PC-9 (cell line): ENCODE results near the gene RNU4-1. TPM values are rescaled to one million over a fixed set of nuclear protein-coding genes. Genes with fewer than 3 reads are reported as not detected.

Experiments
- BruUV-seq: library from RNA; stranded (reverse); fragments of 400-500 nt; replicated peaks from 2 replicates; lab custom pipeline; 2021; lab: Mats Ljungman, UMichigan
- CTCF ChIA-PET: fragments of 300-600 bp; sonication (Branson Sonifier 250); formaldehyde crosslinking; loops from one replicate; lab custom pipeline; 2022; ENCODE audit warnings: antibody characterized with exemption; lab: Charles Lee
- POLR2A ChIA-PET: fragments of 300-600 bp; sonication (Branson Sonifier 250); formaldehyde crosslinking; loops from one replicate; lab custom pipeline; 2022; ENCODE audit warnings: antibody characterized with exemption; ENCODE audit not compliant: unreplicated experiment; lab: Charles Lee
- DNase-seq, 2 experiments: peaks; one replicate each; pipeline versions ENCODE4 v3.0.0 to v3.0.0-alpha.2; 2015 to 2022; ENCODE audit warnings: mixed read lengths in 1 of 2
- H2AFZ ChIP-seq: fragments of 200-600 bp; sonication (generic); 2 replicates; pipeline ENCODE4 v1.8.1; 2017; ENCODE audit warnings: antibody characterized with exemption
- H3F3A ChIP-seq: fragments of 200-600 bp; sonication (generic); 2 replicates; pipeline ENCODE4 v1.8.1; 2017; ENCODE audit warnings: antibody characterized with exemption, mild to moderate bottlenecking, low read depth; ENCODE audit not compliant: insufficient read depth
- H3K27ac ChIP-seq: fragments of 200-600 bp; sonication (generic); 2 replicates; pipeline ENCODE4 v1.6.1; 2016; ENCODE audit warnings: mixed run types
- H3K27me3 ChIP-seq: fragments of 200-600 bp; sonication (generic); 2 replicates; pipeline ENCODE4 v1.6.1; 2016; ENCODE audit warnings: low read depth, mixed run types; ENCODE audit not compliant: insufficient read depth
- H3K36me3 ChIP-seq: fragments of 200-600 bp; sonication (generic); 2 replicates; pipeline ENCODE4 v1.6.1; 2016; ENCODE audit warnings: low read depth, mixed run types
- H3K4me1 ChIP-seq: fragments of 200-600 bp; sonication (generic); replicated peaks from 2 replicates; pipeline ENCODE4 v1.6.1; 2016; ENCODE audit warnings: mixed run types; ENCODE audit not compliant: insufficient read depth
- H3K4me2 ChIP-seq: fragments of 200-600 bp; sonication (generic); 2 replicates; pipeline ENCODE4 v1.6.1; 2017; ENCODE audit warnings: mixed run types
- H3K4me3 ChIP-seq: fragments of 200-600 bp; sonication (generic); 2 replicates; pipeline ENCODE4 v1.6.1; 2016; ENCODE audit warnings: mixed run types
- H3K79me2 ChIP-seq: fragments of 200-600 bp; sonication (generic); 2 replicates; pipeline ENCODE4 v1.6.1; 2017; ENCODE audit warnings: low read depth, mixed run types
- H3K9me2 ChIP-seq: fragments of 200-600 bp; sonication (generic); 2 replicates; pipeline ENCODE4 v1.8.1; 2017; ENCODE audit warnings: mild to moderate bottlenecking; ENCODE audit not compliant: insufficient read depth
- H3K9me3 ChIP-seq: fragments of 200-600 bp; sonication (generic); 2 replicates; pipeline ENCODE4 v1.8.1; 2016; ENCODE audit warnings: low read depth; ENCODE audit not compliant: insufficient read depth
- H4K20me1 ChIP-seq: fragments of 200-600 bp; sonication (generic); 2 replicates; pipeline ENCODE4 v1.8.1; 2017; ENCODE audit not compliant: insufficient read depth
- EZH2 ChIP-seq: fragments of 200-600 bp; sonication (generic); IDR thresholded peaks from 2 replicates; pipeline ENCODE4 v1.8.0; 2017; ENCODE audit warnings: antibody characterized with exemption, low read depth
- intact Hi-C: fragments of 100-400 bp; cut with micrococcal nuclease; formaldehyde crosslinking; loops from one replicate; pipeline ENCODE4 v1.10.0; 2022; ENCODE audit not compliant: unreplicated experiment
- total RNA-seq: library from RNA; stranded (reverse); gene quantifications from 2 replicates; pipeline ENCODE4 v1.2.3, GENCODE V29; 2021
- TF ChIP-seq, protein P1 (sequence below): fragments of 200-600 bp; sonication (generic); conservative IDR thresholded peaks from 2 replicates; pipeline ENCODE4 v1.6.1; 2017; ENCODE audit warnings: mixed run types, antibody characterized with exemption, mild to moderate bottlenecking, moderate library complexity

The RNU4-1 gene
- total RNA-seq, 1 experiment from 2014 or later: 1,857 TPM

DNA sequence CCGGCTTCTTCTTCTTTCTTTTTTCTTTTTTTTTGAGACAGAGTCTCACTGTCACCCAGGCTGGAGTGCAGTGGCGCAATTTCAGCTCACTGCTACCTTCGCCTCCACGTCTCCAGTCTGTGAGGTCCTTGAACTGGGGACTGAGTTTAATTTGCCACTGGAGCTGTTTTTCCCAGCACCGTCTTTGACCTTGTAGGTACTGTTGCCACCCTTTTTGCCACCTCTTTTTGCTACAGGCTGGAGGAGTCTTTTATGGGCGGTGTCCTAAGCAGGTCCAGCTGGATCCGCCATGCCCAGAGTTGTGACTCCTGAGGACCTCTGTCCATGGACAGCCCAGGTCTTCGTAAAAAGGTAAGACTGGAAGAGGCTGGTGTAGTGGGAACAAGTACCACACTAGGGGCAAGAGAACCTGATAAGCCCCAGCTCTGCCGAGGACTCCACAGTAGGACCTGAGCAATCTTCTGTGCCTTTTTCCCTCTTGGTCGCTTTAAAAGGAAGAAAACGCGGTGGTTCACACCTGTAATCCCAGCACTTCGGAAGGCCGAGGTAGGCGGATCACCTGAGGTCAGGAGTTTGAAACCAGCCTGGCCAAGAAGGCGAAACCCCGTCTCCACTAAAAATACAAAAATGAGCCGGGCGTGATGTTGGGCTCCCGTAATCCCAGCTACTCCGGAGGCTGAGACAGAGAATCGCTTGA is 2.3 kb downstream of the RNU4-1 start:
- Histone ChIP-seq H2AFZ (peak overlapping the region; percentile 81), H3K27me3 (no peaks in the 10 kb centered on the region), H3K4me3 (peak overlapping the region; percentile 60), H3K9me3 (no peaks in the 10 kb centered on the region), H3K79me2 (no peaks in the 10 kb centered on the region), H3K36me3 (no peaks in the 10 kb centered on the region), H3K4me1 (peaks cover 32% of the 10 kb centered on the region), H4K20me1 (no peaks in the 10 kb centered on the region), H3K4me2 (peak overlapping the region; percentile 95), H3F3A (peaks cover 49% of the 10 kb centered on the region), H3K9me2 (no peaks in the 10 kb centered on the region), H3K27ac (peak overlapping the region; percentile 99)
- CTCF ChIA-PET: interaction anchor here (0.6 to 1.8 kb wide), 7 partner anchors 12 to 316 kb away, joined by 3 to 20 read pairs (median 5); partner anchors contain the start of genes PXN, RPLP0 and SIRT4
- peak; percentile 59 to 68 for DNase-seq
- intact Hi-C loops: loop anchor here (1.0 to 5.0 kb wide), 4 partner anchors 26 to 173 kb away; partner anchors contain the start of genes PXN, RAB35 and RPLP0
- POLR2A ChIA-PET: interaction anchor here (0.5 to 2.5 kb wide), 32 partner anchors 11 to 1198 kb away, joined by 3 to 222 read pairs (median 6); partner anchors contain the start of genes POP5, PXN, RAB35 and RPLP0
- BruUV-seq: no TSS peak
- TF ChIP-seq EZH2: no peak

DNA sequence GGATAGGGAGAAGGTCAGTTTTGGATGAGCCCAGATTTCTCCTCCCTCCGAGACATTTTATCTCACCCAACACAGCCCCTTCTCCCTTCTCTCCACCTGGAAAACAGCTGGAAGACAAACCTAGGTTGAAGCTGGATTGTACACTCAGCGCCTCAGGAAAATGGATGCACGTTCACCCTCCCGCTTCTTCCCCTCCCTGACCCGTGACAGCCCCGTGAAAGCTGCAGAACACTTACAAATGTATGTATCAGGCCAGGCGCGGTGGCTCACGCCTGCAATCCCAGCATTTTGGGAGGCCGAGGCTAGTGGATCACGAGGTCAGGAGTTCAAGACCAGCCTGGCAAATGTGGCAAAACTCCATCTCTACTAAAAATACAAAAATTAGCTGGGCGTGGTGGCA is 5.5 kb downstream of the RNU4-1 start:
- TF ChIP-seq EZH2: no peak
- TF ChIP-seq, protein P1, sequence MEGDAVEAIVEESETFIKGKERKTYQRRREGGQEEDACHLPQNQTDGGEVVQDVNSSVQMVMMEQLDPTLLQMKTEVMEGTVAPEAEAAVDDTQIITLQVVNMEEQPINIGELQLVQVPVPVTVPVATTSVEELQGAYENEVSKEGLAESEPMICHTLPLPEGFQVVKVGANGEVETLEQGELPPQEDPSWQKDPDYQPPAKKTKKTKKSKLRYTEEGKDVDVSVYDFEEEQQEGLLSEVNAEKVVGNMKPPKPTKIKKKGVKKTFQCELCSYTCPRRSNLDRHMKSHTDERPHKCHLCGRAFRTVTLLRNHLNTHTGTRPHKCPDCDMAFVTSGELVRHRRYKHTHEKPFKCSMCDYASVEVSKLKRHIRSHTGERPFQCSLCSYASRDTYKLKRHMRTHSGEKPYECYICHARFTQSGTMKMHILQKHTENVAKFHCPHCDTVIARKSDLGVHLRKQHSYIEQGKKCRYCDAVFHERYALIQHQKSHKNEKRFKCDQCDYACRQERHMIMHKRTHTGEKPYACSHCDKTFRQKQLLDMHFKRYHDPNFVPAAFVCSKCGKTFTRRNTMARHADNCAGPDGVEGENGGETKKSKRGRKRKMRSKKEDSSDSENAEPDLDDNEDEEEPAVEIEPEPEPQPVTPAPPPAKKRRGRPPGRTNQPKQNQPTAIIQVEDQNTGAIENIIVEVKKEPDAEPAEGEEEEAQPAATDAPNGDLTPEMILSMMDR: no peak
- Histone ChIP-seq H3K4me1 (peaks cover 26% of the 10 kb centered on the region), H3K4me3 (no peak overlapping the region), H3K36me3 (no peaks in the 10 kb centered on the region), H3K9me2 (no peaks in the 10 kb centered on the region), H3K9me3 (no peaks in the 10 kb centered on the region), H3K27ac (no peak overlapping the region), H3K79me2 (no peaks in the 10 kb centered on the region), H2AFZ (no peak overlapping the region), H3F3A (peaks cover 43% of the 10 kb centered on the region), H4K20me1 (no peaks in the 10 kb centered on the region), H3K27me3 (no peaks in the 10 kb centered on the region), H3K4me2 (no peak overlapping the region)
- no peak for DNase-seq
- ChIA-PET CTCF (no interaction called here), POLR2A (interaction anchor here (0.5 kb wide), 1 partner anchor 15 kb away, joined by 3 read pairs; no protein-coding TSS in a partner anchor)
- intact Hi-C loops: no loop called here
- no TSS peak for BruUV-seq

DNA sequence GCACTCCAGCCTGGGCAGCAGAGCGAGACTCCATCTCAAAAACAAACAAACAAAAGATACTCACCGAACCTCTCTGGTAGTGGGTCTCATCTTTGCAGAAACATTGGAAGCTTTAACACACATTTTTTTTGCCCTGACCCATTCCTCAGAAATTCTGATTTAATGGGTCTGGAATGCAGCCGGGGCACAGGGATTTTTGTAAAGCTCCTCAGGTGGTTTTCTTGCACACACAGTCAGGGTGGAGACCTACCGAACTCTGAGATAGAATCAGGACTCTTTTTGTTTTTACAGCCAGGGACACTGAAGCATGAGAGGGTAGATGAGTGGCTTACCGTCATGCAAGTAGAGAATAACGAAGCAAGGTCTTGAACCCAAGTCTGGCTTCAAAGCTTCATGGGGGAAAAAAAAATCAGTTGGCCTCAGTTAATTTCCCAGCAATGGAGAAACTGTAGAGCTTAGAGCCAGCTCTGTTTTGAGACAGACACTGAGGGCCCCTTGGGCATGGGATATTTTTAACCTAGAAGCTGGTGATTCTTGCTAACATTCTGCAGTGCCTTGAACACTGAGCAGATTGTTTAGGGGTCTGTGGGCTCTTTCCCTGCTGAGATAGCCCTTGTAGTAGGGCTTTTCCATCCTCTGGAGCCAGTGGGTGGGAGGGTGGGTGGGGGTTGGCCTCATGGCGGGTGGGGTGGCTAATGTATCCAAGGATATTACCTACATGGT is 6.1 kb downstream of the RNU4-1 start:
- H3K4me1 ChIP-seq: peaks cover 26% of the 10 kb centered on the region
- H3F3A ChIP-seq: peaks cover 37% of the 10 kb centered on the region; the same call in 1 of the 2 replicates
- no peaks in the 10 kb centered on the region for H3K9me2 ChIP-seq
- H3K27me3 ChIP-seq: no peaks in the 10 kb centered on the region
- peak; percentile 45 to 70 for DNase-seq
- intact Hi-C loops: no loop called here
- no peaks in the 10 kb centered on the region for H4K20me1 ChIP-seq
- ChIA-PET POLR2A (interaction anchor here (0.5 to 0.7 kb wide), 3 partner anchors 14 to 86 kb away, joined by 3 to 7 read pairs (median 5); partner anchors contain the start of gene RPLP0), CTCF (interaction anchor here (1.0 kb wide), 1 partner anchor 58 kb away, joined by 7 read pairs; no protein-coding TSS in a partner anchor)
- H3K27ac ChIP-seq: peak overlapping the region; percentile 34; the same call in 1 of the 2 replicates
- BruUV-seq: no TSS peak
- H3K79me2 ChIP-seq: no peaks in the 10 kb centered on the region
- peak overlapping the region; percentile 66 for H3K4me2 ChIP-seq
- H2AFZ ChIP-seq: 0 out of 2 replicates have a peak overlapping the region, but pooled peaks have one; percentile 22
- no peak overlapping the region for H3K4me3 ChIP-seq
- H3K36me3 ChIP-seq: no peaks in the 10 kb centered on the region
- TF ChIP-seq EZH2: no peak
- TF ChIP-seq, protein P1: no peak
- H3K9me3 ChIP-seq: no peaks in the 10 kb centered on the region
